HG02981 (cell line): ENCODE results near the gene FSTL4.
"Not testable (repeated sequence)": the region's sequence is repeated elsewhere in the genome, so short reads cannot be mapped to it uniquely, and the experiment has no call there.

ENCODE experiments used
- ATAC-seq: cut with Tn5 transposase; IDR thresholded peaks from one replicate; pipeline ENCODE4 v1.9.1; 2021; ENCODE audit warnings: mild to moderate bottlenecking, moderate library complexity; ENCODE audit not compliant: unreplicated experiment

FSTL4 gene

GRCh38 chr5:133409210-133409674 is 203.1 kb downstream of the FSTL4 start:
- no peak for ATAC-seq

- no peak for ATAC-seq
Observed at GRCh38 chr5:133408322-133408721, 204.0 kb downstream of the FSTL4 start.

- no peak for ATAC-seq
Observed at GRCh38 chr5:133406977-133407632, 205.2 kb downstream of the FSTL4 start.

- no peak for ATAC-seq
Observed at GRCh38 chr5:133406208-133406976, 205.9 kb downstream of the FSTL4 start.

GRCh38 chr5:133405275-133406034 is 206.9 kb downstream of the FSTL4 start:
- no peak for ATAC-seq

GRCh38 chr5:133404724-133405123 is 207.6 kb downstream of the FSTL4 start:
- no peak for ATAC-seq

GRCh38 chr5:133403741-133404364 is 208.5 kb downstream of the FSTL4 start:
- ATAC-seq: no peak

- no peak for ATAC-seq
Observed at GRCh38 chr5:133402775-133403174, 209.6 kb downstream of the FSTL4 start.

- ATAC-seq: no peak
Observed at GRCh38 chr5:133401731-133402347, 210.5 kb downstream of the FSTL4 start.

GRCh38 chr5:133400831-133401351 is 211.4 kb downstream of the FSTL4 start:
- no peak for ATAC-seq

- no peak for ATAC-seq
Observed at GRCh38 chr5:133400120-133400519, 212.2 kb downstream of the FSTL4 start.

- no peak for ATAC-seq
Observed at GRCh38 chr5:133399247-133399891, 213.0 kb downstream of the FSTL4 start.

GRCh38 chr5:133398646-133399101 is 213.7 kb downstream of the FSTL4 start:
- no peak for ATAC-seq

- no peak for ATAC-seq
Observed at GRCh38 chr5:133397990-133398645, 214.2 kb downstream of the FSTL4 start.

- no peak for ATAC-seq
Observed at GRCh38 chr5:133397348-133397747, 215.0 kb downstream of the FSTL4 start.

GRCh38 chr5:133396814-133397213 is 215.5 kb downstream of the FSTL4 start:
- no peak for ATAC-seq

GRCh38 chr5:133396187-133396741 is 216.1 kb downstream of the FSTL4 start:
- ATAC-seq: no peak

GRCh38 chr5:133395207-133395606 is 217.1 kb downstream of the FSTL4 start:
- ATAC-seq: not testable (repeated sequence)

GRCh38 chr5:133394477-133394817 is 217.9 kb downstream of the FSTL4 start:
- ATAC-seq: not testable (repeated sequence)
